HepG2 (cell line): ENCODE data around the gene VILL. TPM values are rescaled to one million over a fixed set of nuclear protein-coding genes. Genes with fewer than 3 reads are reported as not detected.

Experiments used
- ATAC-seq: fragments of 200-7000 bp; cut with Tn5 transposase; 3 replicates; pipeline ENCODE4 v1.9.1; 2020; ENCODE audit warnings: mild to moderate bottlenecking, moderate library complexity
- BruUV-seq: library from RNA; stranded (reverse); fragments of 400-500 nt; replicated peaks from 2 replicates; lab custom pipeline; 2021; lab: Mats Ljungman, UMichigan
- CTCF ChIA-PET: fragments of 300-600 bp; formaldehyde crosslinking; extraction: SDS; loops from one replicate; lab custom pipeline; 2021; ENCODE audit warnings: low total read pairs, inconsistent platforms, low intra/inter-chr PET ratio; lab: Yijun Ruan, JAX
- POLR2A ChIA-PET: fragments of 350-600 bp; sonication (Branson Sonifier 250); formaldehyde crosslinking; loops from one replicate; lab custom pipeline; 2020; ENCODE audit warnings: antibody characterized with exemption, inconsistent platforms; lab: Yijun Ruan, JAX
- DNase-seq: peaks from one replicate; pipeline ENCODE4 v3.0.0-alpha.2; 2015; ENCODE audit warnings: low spot score
- FAIRE-seq: peaks from 3 replicates; lab custom pipeline; 2011; peaks lifted over from hg19 to GRCh38; lab: Jason Lieb, UNC
- H2AFZ ChIP-seq: one replicate; pipeline ENCODE4 v1.6.1; 2011; ENCODE audit warnings: low read length, inconsistent platforms
- H3K27ac ChIP-seq: fragments of 300-600 bp; 3 replicates; pipeline ENCODE4 v1.8.0; 2011; ENCODE audit warnings: mixed run types, mild to moderate bottlenecking, mixed read lengths, low read length, inconsistent platforms; ENCODE audit not compliant: insufficient read depth; ENCODE audit errors: extremely low read length
- H3K27me3 ChIP-seq, 2 experiments: fragments of 200-600 bp in 1 of 2; 2 replicates in 1 of 2; 3 replicates in 1 of 2; pipeline versions ENCODE4 v1.6.0 to v1.8.0; 2011; ENCODE audit warnings: low read length in 2 of 2, mild to moderate bottlenecking in 2 of 2, moderate library complexity in 2 of 2, inconsistent platforms in 1 of 2; ENCODE audit not compliant: insufficient read depth in 2 of 2, control insufficient read depth in 1 of 2
- H3K36me3 ChIP-seq, 2 experiments: fragments of 200-600 bp in 1 of 2; replicated peaks in 1 of 2; 2 replicates in 1 of 2; 3 replicates in 1 of 2; pipeline versions ENCODE4 v1.5.1 to v1.8.0; 2011; ENCODE audit warnings: low read length in 2 of 2, inconsistent platforms in 1 of 2; ENCODE audit not compliant: insufficient read depth in 2 of 2, control insufficient read depth in 1 of 2
- H3K4me1 ChIP-seq: 2 replicates; pipeline ENCODE4 v1.5.1; 2012; ENCODE audit warnings: low read length, inconsistent platforms; ENCODE audit not compliant: insufficient read depth
- H3K4me2 ChIP-seq: 2 replicates; pipeline ENCODE4 v1.6.0; 2011; ENCODE audit warnings: low read depth, low read length, inconsistent platforms
- H3K4me3 ChIP-seq, 3 experiments: fragments of 200-600 bp in 1 of 3; sonication (generic), shearing (Covaris generic) in 1 of 3; replicated peaks in 1 of 3; 2 replicates each; pipeline ENCODE4 v1.5.1; 2011 to 2016; ENCODE audit warnings: low read length in 3 of 3, inconsistent platforms in 2 of 3, low read depth in 2 of 3, mild to moderate bottlenecking in 2 of 3, control low read depth in 1 of 3, mixed read lengths in 1 of 3; ENCODE audit not compliant: insufficient read depth in 1 of 3
- H3K79me2 ChIP-seq: one replicate; pipeline ENCODE4 v1.6.1; 2011; ENCODE audit warnings: low read length, inconsistent platforms; ENCODE audit not compliant: insufficient read depth
- H3K9ac ChIP-seq: 2 replicates; pipeline ENCODE4 v1.6.0; 2011; ENCODE audit warnings: mild to moderate bottlenecking, low read depth, low read length, inconsistent platforms; ENCODE audit not compliant: insufficient read depth
- H3K9me3 ChIP-seq: 2 replicates; pipeline ENCODE4 v1.5.1; 2012; ENCODE audit warnings: mild to moderate bottlenecking, low read length
- H4K20me1 ChIP-seq: 2 replicates; pipeline ENCODE4 v1.6.0; 2011; ENCODE audit warnings: inconsistent platforms, mild to moderate bottlenecking, low read length, moderate library complexity; ENCODE audit not compliant: insufficient read depth
- AGO2 ChIP-seq: fragments of 200-400 bp; formaldehyde crosslinking; optimal IDR thresholded peaks from 2 replicates; pipeline ENCODE3; 2017; ENCODE audit warnings: mild to moderate bottlenecking, low read depth, low read length, moderate library complexity
- BHLHE40 ChIP-seq: IDR thresholded peaks from 2 replicates; pipeline ENCODE4 v1.6.1; 2011; ENCODE audit warnings: low read length, improper control_type of control experiment
- CHD4 ChIP-seq: fragments of 200-600 bp; sonication (generic); IDR thresholded peaks from 2 replicates; pipeline ENCODE4 v1.7.0; 2017; ENCODE audit warnings: mild to moderate bottlenecking, low read length, borderline replicate concordance
- HNRNPK ChIP-seq: fragments of 200-400 bp; formaldehyde crosslinking; IDR thresholded peaks from 2 replicates; pipeline ENCODE4 v1.6.1; 2018; ENCODE audit warnings: low read length, low read depth, moderate library complexity, mild to moderate bottlenecking; ENCODE audit not compliant: poor library complexity, severe bottlenecking
- JUNB ChIP-seq: sonication (generic); formaldehyde crosslinking; IDR thresholded peaks from 2 replicates; pipeline ENCODE4 v1.8.0; 2022; ENCODE audit warnings: missing genetic modification reagents, mild to moderate bottlenecking, borderline replicate concordance
- RARA ChIP-seq: IDR thresholded peaks from 2 replicates; pipeline ENCODE4 v1.6.1; 2016; ENCODE audit warnings: missing genetic modification reagents, missing compliant biosample characterization
- RNF2 ChIP-seq: fragments of 450-650 bp; conservative IDR thresholded peaks from 2 replicates; pipeline ENCODE4 v1.6.1; 2016; ENCODE audit warnings: low read depth
- TCF7L2 ChIP-seq: IDR thresholded peaks from 2 replicates; pipeline ENCODE4 v1.6.1; 2011; ENCODE audit warnings: mild to moderate bottlenecking, low read depth, low read length, moderate library complexity
- TRAFD1 ChIP-seq: sonication (generic); formaldehyde crosslinking; IDR thresholded peaks from 2 replicates; pipeline ENCODE4 v1.5.1; 2020; ENCODE audit warnings: missing genetic modification reagents, mild to moderate bottlenecking, borderline replicate concordance
- WIZ ChIP-seq: sonication (generic); formaldehyde crosslinking; IDR thresholded peaks from 2 replicates; pipeline ENCODE4 v1.5.1; 2020; ENCODE audit warnings: mild to moderate bottlenecking, missing genetic modification reagents
- ZNF143 ChIP-seq: sonication (generic); formaldehyde crosslinking; IDR thresholded peaks from 2 replicates; pipeline ENCODE4 v1.4.0; 2020; ENCODE audit warnings: missing genetic modification reagents
- ZNF431 ChIP-seq: sonication (generic); formaldehyde crosslinking; IDR thresholded peaks from 2 replicates; pipeline ENCODE4 v1.9.0; 2022; ENCODE audit warnings: missing genetic modification reagents, low read depth, mild to moderate bottlenecking, borderline replicate concordance
- ZNF547 ChIP-seq: sonication (generic); formaldehyde crosslinking; IDR thresholded peaks from 2 replicates; pipeline ENCODE4 v1.5.1; 2020; ENCODE audit warnings: mild to moderate bottlenecking, missing genetic modification reagents
- ZNF589 ChIP-seq: sonication (generic); formaldehyde crosslinking; conservative IDR thresholded peaks from 2 replicates; pipeline ENCODE4 v1.8.0; 2022; ENCODE audit warnings: mild to moderate bottlenecking, moderate library complexity, missing genetic modification reagents
- ZSCAN25 ChIP-seq: sonication (generic); formaldehyde crosslinking; IDR thresholded peaks from 2 replicates; pipeline ENCODE4 v1.8.0; 2022; ENCODE audit warnings: mild to moderate bottlenecking, missing genetic modification reagents
- WGBS: methylation state at CpG from one replicate; pipeline ENCODE4 v1.1.6; 2017; ENCODE audit warnings: low lambda C conversion rate; 5-methylcytosine and 5-hydroxymethylcytosine counted together
- in situ Hi-C: cut with HindIII; loops from 2 replicates; pipeline ENCODE4 v1.10.0; 2017; ENCODE audit warnings: low pct_unique_long_range_greater_than_20kb; ENCODE audit not compliant: extremely low pct_ligation_motif_present
- intact Hi-C: fragments of 100-400 bp; cut with micrococcal nuclease; formaldehyde crosslinking; loops from one replicate; pipeline ENCODE4 v1.10.0; 2022; ENCODE audit not compliant: unreplicated experiment
- polyA plus RNA-seq, 8 experiments: library from polyadenylated mRNA; depleted of rRNA in 3 of 8; stranded (reverse) in 7 of 8; unstranded in 1 of 8; fragments of >200 nt; fragmentation: Illumina TruSeq in 4 of 8; extraction: Trizol in 4 of 8; gene quantifications; 2 replicates each; pipeline versions ENCODE4 v1.2.1 to v1.2.3, GENCODE V29; 2011 to 2016; ENCODE audit warnings: low read depth in 4 of 8, missing spikeins in 1 of 8, mixed read lengths in 1 of 8; ENCODE audit not compliant: insufficient read depth in 1 of 8
- total RNA-seq, 5 experiments: library from RNA; depleted of rRNA; stranded (reverse); fragments of >200 nt; fragmentation: Illumina TruSeq; extraction: Trizol; gene quantifications; 2 replicates each; pipeline ENCODE4 v1.2.3, GENCODE V29; 2016; ENCODE audit warnings: low read depth in 1 of 5
- TF ChIP-seq, protein P1 (sequence below): sonication (generic); formaldehyde crosslinking; IDR thresholded peaks from 2 replicates; pipeline ENCODE4 v1.5.1; 2020; ENCODE audit warnings: mild to moderate bottlenecking, missing genetic modification reagents, borderline replicate concordance
- TF ChIP-seq, protein P2 (sequence below): IDR thresholded peaks from 2 replicates; pipeline ENCODE4 v1.6.1; 2012; ENCODE audit warnings: low read depth, low read length, improper control_type of control experiment
- TF ChIP-seq, protein P3 (sequence below): sonication (generic); formaldehyde crosslinking; IDR thresholded peaks from 2 replicates; pipeline ENCODE4 v1.4.0; 2020; ENCODE audit warnings: mild to moderate bottlenecking, low read depth, missing genetic modification reagents

VILL gene
- total and polyA plus RNA-seq, 2 of the 13 experiments (the other 11 are each of a cell fraction or from before 2014, with no cell fraction given) = 3.2 to 5.3 TPM

- Histone ChIP-seq H3K36me3 (peaks cover 34 to 83% of the 10 kb centered on the region in 2 experiments), H3K79me2 (peaks cover under 1% of the 10 kb centered on the region), H2AFZ (no peak overlapping the region), H4K20me1 (no peaks in the 10 kb centered on the region), H3K9me3 (no peaks in the 10 kb centered on the region), H3K27ac (no peak overlapping the region), H3K27me3 (no peaks in the 10 kb centered on the region), H3K9ac (no peak overlapping the region), H3K4me1 (peaks cover 33% of the 10 kb centered on the region), H3K4me2 (no peak overlapping the region), H3K4me3 (no peak overlapping the region)
- BruUV-seq = no TSS peak
- WGBS = 100% methylated on average over 4 of the region's 5 CpGs
- DNase-seq = no peak
- no peak for ATAC-seq
- FAIRE-seq = no peak
- CTCF ChIA-PET = no interaction called here
- POLR2A ChIA-PET = no interaction called here
- in situ Hi-C loops = no loop called here
- TF ChIP-seq, protein P1, sequence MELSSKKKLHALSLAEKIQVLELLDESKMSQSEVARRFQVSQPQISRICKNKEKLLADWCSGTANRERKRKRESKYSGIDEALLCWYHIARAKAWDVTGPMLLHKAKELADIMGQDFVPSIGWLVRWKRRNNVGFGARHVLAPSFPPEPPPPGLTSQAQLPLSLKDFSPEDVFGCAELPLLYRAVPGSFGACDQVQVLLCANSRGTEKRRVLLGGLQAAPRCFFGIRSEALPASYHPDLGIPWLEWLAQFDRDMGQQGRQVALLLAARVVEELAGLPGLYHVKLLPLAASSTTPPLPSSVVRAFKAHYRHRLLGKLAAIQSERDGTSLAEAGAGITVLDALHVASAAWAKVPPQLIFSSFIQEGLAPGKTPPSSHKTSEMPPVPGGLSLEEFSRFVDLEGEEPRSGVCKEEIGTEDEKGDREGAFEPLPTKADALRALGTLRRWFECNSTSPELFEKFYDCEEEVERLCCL (CRISPR knock-in tag) = no peak
- TF ChIP-seq RNF2 = no peak
- TF ChIP-seq, protein P2, sequence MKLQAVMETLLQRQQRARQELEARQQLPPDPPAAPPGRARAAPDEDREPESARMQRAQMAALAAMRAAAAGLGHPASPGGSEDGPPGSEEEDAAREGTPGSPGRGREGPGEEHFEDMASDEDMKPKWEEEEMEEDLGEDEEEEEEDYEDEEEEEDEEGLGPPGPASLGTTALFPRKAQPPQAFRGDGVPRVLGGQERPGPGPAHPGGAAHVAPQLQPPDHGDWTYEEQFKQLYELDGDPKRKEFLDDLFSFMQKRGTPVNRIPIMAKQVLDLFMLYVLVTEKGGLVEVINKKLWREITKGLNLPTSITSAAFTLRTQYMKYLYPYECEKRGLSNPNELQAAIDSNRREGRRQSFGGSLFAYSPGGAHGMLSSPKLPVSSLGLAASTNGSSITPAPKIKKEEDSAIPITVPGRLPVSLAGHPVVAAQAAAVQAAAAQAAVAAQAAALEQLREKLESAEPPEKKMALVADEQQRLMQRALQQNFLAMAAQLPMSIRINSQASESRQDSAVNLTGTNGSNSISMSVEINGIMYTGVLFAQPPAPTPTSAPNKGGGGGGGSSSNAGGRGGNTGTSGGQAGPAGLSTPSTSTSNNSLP = no peak
- TF ChIP-seq HNRNPK = no peak
- TF ChIP-seq JUNB (CRISPR knock-in tag) = no peak
- no peak for TF ChIP-seq TRAFD1 (CRISPR knock-in tag)
- TF ChIP-seq WIZ (CRISPR knock-in tag) = no peak
- TF ChIP-seq RARA (CRISPR knock-in tag) = no peak
- no peak for TF ChIP-seq BHLHE40
- no peak for TF ChIP-seq ZSCAN25 (CRISPR knock-in tag)
- TF ChIP-seq TCF7L2 = no peak
- TF ChIP-seq ZNF143 (CRISPR knock-in tag) = no peak
- TF ChIP-seq, protein P3, sequence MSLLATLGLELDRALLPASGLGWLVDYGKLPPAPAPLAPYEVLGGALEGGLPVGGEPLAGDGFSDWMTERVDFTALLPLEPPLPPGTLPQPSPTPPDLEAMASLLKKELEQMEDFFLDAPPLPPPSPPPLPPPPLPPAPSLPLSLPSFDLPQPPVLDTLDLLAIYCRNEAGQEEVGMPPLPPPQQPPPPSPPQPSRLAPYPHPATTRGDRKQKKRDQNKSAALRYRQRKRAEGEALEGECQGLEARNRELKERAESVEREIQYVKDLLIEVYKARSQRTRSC = no peak
- no peak for TF ChIP-seq CHD4
- no peak for TF ChIP-seq ZNF431 (CRISPR knock-in tag)
- no peak for TF ChIP-seq ZNF589 (CRISPR knock-in tag)
- no peak for TF ChIP-seq ZNF547 (CRISPR knock-in tag)
- TF ChIP-seq AGO2 = no peak
- intact Hi-C loops = no loop called here
Observed at GRCh38 chr3:37970802-37971201, 19.8 kb upstream of the VILL start.
